IPS-NIHi11 (cell line): ENCODE results near the gene ULBP1.
"Not testable (repeated sequence)": the region's sequence is repeated elsewhere in the genome, so short reads cannot be mapped to it uniquely, and the experiment has no call there.

Experiments
- DNase-seq: peaks from one replicate; pipeline ENCODE4 v3.0.0; 2012; ENCODE audit warnings: mixed read lengths, low spot score

The ULBP1 gene

GRCh38 chr6:150005761-150006651 is 42.3 kb downstream of the ULBP1 start:
- no peak for DNase-seq

GRCh38 chr6:150006961-150007464 is 43.3 kb downstream of the ULBP1 start:
- DNase-seq: peak; percentile 49

GRCh38 chr6:150008588-150008987 is 44.8 kb downstream of the ULBP1 start:
- DNase-seq: no peak

- DNase-seq: not testable (repeated sequence)
These were observed 49.4 kb downstream of the ULBP1 start for GRCh38 chr6:150012846-150013784.

- DNase-seq: not testable (repeated sequence)
These were observed 50.3 kb downstream of the ULBP1 start for GRCh38 chr6:150013785-150014622.

GRCh38 chr6:150014623-150015280 is 51.0 kb downstream of the ULBP1 start:
- DNase-seq: not testable (repeated sequence)

GRCh38 chr6:150015281-150016001 is 51.7 kb downstream of the ULBP1 start:
- not testable (repeated sequence) for DNase-seq

- peak; percentile 65 for DNase-seq
These were observed 52.8 kb downstream of the ULBP1 start for GRCh38 chr6:150016324-150017185.

- not testable (repeated sequence) for DNase-seq
These were observed 53.4 kb downstream of the ULBP1 start for GRCh38 chr6:150017186-150017521.

GRCh38 chr6:150018846-150019580 is 55.3 kb downstream of the ULBP1 start:
- DNase-seq: no peak

- not testable (repeated sequence) for DNase-seq
These were observed 58.1 kb downstream of the ULBP1 start for GRCh38 chr6:150021870-150022269.
